Fibroblast of gingiva (primary cell): Measurements from ENCODE around the gene HPS4.
"Not testable (repeated sequence)": the region's sequence is repeated elsewhere in the genome, so short reads cannot be mapped to it uniquely, and the experiment has no call there.

Source experiments
- DNase-seq: peaks from one replicate; pipeline ENCODE4 v3.0.0-alpha.2; 2011; ENCODE audit warnings: low read depth

HPS4 gene

DNA sequence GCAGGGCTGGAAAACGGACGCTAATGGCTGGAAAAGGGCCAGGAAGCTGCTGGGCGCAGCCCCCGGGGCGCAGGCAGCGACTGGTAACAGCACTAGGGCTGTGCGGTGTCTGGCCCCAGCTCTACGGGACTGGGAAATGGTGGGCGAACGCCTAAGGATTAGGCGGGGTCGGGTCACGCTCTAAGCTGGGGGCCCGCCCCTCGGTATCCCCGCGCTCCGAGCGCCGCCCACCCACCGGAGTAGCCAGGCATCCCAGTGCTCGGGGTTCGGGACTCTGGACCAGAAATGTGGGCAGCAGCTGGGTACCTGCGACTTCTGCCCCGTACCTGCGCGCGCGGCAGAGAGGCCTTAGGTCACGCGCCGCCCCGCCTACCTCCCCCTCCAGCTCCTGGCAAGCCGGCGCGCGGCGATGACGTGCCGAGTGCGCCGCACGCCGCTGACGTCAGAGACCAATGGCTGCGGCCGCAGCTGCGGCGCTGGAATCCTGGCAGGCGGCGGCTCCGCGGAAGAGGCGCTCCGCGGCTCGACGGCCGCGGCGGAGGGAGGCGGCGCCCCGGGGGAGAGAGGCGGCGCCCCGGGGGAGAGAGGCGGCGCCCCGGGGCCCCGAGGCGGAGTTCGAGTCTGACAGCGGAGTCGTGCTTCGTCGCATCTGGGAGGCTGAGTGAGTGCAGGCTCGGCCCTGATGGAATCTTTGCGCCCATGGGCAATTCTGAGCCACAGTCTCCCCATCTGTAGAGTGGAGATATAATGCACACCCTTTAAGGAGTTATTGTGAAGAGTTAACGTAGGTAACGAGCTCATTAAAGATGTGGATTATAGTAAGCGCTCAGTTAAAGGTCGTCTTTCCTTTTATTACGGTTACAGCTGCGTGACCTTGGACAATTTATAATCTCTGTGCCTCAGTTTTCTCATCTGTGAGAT lies at the start of gene HPS4, which contains the start of gene SRRD:
TSS of gene HPS4 (minus strand) at position 345 of the 921 bp plus-strand sequence. CDS start 2,021 bp downstream, outside the sequence.
TSS of gene SRRD (plus strand) at position 439 of the 921 bp plus-strand sequence. CDS start at position 453, 14 bp downstream.
- DNase-seq, result peak; percentile 89

DNA sequence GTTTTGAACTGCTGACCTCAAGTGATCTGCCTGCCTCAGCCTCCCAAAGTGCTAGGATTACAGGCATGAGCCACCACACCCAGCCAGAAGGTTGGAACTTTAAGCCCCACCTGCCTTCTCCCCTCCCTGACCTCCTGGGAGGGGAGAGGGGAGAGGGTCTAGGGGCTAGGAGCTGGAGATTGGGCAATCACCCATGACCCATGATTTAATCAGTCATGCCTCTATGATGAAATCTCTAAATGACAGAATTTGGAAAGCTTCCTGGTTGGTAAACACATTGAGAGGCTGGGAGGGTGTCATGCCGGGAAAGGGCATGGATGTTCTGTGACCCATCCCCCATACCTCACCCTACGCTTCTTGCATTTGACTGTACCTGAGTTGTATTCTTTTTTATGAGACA lies 45.8 kb upstream of the HPS4 start:
- DNase-seq, result peak; percentile 62

DNA sequence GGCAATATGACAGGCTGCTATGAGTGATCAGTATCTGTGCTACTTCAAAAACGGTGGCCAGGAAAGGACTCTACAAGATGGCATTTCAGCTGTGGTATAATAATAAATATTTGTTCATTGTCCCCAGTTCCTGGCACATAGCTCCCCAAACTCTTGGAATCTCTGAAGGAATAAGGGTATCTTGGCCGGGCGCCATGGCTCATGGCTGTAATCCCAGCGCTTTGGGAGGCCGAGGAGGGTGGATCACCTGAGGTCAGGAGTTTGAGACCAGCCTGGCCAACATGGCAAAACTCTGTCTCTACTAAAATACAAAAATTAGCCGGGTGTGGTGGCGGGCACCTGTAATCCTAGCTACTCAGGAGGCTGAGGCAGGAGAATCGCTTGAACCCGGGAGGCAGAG lies 44.9 kb upstream of the HPS4 start:
- not testable (repeated sequence) for DNase-seq

DNA sequence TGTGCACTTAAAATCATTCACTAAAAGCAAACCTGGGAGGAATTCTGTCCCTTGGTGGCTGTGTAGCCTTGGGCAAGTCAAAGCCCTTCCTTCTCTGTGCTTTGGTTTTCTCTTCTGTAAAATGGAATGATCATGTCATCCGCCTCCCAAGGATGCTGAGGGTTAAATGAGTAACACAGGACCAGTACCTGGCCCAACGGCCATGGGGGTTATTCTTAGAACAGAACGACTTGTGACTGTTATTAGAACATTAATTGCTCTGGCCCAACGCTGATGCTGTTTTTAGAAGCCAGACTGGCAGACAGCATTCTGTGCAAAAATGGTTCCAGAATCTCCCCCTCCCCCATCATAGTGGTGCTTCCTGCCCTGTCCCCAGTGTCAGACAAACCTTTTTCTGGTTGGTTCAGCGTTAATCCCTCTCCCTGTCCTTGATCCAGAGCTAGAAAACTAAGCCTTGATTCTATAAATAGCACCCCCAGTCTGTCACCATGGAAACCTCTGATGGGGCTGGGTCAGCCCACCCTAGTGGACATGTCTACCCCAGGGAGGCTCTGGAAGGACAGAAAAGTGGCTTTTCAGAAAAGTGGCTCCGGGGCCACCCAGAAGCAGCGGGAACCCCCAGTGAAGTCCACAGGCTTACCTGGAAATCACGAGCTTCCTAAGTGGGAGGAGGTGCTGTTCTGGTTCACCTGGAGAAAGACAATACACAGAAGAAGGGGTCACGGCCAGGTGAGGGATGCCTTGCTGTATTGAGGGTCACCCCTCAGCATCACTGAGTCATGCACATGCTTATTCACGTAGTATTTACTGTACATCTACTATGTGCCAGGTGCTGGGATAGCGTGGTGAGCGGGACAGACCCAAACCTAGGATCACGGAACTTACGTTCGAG lies 44.2 kb upstream of the HPS4 start:
- DNase-seq, result no peak

DNA sequence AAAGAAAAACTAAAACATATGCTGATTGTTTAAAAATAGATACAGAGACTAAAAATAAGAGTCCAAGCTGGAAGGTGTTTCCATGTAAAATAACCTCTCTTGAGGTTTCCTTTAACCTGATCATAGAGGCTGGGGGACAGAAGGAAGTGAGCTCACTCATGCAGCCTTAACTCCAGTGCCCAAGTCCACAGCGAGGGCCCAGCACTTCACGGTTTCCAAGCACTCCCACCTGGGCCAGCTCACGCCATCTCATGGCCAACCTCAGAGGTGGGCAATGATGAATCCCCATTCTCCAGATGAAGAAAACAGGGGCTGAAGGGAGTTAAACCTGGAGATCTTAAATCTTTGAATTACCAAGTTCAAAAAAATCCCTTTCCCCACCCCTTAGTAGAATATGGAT lies 43.6 kb upstream of the HPS4 start:
- no peak for DNase-seq

DNA sequence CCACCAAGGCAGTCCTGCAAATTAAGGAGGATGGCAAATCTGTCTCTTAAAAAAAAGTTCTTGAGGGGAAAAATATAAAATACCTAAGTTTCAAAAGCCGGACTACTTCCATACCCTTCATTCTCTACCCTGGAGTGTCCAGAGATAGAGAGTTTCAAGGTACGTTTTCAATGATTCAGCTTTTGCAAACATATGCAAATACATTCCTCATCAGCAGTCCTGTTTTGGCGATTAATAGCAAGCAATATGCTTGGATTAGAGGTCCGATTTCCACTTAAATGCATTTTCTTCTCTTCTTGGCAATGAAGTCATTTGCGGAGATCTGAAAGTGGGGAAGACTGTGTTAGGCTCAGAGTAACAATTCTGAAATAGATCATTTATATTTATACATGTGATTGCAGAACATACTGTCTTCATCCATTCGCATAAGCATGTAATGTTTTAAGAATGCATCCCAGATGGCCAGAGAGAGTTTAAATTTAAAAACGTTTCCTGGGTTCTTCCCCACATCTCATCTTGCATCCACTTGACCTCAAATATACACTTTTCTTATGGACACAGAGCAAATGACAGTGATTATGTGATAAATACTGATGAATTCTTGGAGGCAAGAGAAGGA lies 42.5 kb upstream of the HPS4 start:
- DNase-seq, result no peak

DNA sequence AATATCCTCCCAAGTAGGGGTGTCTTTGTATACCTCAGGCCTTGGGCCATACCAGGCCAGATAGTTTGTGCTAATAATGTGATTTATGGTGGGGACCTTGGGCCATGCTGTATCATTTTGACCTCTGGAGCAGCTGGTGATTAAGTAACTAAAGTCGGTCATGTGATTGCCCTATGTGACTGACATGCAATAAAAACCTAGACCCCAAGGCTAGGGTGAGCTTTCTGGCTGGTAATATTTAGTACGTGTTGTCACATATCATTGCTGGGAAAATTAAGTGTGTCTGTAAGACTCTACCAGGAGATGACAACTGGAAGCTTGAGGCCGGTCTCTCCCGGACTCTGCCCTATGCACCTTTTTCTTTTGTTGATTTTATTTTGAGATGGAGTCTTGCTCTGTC lies 41.3 kb upstream of the HPS4 start:
- no peak for DNase-seq

DNA sequence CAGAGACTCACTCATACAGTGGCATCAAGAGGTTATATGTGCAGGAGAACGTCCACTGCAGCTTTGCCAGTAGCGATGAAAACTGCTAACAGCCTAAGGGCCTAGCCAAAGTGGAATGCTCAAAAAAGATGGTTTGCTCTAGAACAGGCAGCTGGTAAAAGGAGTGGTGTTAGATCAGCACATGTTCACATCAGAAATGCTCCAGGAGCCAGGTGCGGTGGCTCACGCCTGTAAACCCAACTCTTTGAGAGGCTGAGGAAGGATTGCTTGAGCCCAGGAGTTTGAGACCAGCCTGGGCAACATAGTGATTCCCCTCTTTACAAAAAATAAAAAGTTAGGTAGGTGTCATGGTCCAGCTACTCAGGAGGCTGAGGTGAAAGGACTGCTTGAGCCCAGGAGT lies 39.0 kb upstream of the HPS4 start:
- DNase-seq, result no peak

DNA sequence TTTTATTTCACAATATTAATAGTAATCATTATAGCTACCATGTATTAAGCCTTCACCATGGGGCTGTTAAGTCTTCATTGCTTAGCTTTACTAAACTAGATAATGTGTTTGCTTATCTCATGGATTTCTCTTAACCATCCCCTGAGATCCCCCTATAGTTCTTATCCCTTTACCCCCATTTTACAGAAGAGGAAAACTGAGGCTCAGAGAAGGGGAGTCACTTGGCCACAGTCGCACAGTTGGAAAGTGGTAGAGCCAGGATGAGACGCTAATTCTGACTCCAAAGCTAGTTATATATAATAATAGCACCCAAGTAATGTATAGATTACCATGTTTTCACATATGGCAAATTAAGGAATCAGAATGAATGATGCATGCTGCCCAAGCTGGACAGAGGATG lies 38.4 kb upstream of the HPS4 start:
- DNase-seq, result no peak

DNA sequence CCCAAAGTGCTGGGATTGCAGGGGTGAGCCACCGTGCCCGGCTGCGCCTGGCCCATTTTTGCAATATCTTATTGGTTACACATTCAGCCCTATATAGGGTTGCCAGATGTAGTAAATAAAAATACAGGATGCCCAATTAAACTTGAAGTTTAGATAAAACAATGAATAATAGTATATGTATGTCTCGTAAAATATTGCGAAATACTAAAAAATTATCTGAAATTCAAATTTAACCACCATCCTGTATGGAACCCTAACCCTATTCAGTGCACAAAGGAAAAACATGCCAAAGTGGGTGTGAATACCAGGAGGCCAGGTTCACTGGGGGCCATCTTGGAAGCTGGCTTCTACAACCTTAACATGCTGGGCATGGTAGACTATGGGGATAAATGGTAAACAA lies 33.8 kb upstream of the HPS4 start:
- DNase-seq, result no peak

DNA sequence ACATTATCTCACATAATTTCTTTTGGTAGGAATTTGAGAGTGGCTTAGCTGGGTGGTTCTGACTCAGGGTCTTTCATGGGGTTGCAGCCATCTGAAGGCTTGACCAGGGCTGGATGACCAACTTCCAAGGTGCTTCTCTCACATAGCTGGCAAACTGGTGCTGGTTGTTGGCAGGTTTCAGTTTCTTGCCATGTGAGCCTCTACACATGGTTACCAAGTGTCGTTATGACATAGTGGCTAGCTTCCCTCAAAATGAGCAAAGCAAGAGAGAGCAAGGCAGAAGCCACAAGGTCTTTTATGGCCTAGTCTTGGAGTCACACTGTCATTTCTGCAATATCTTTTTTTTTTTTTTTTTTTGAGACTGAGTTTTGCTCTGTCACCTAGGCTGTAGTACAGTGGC lies 32.9 kb upstream of the HPS4 start:
- DNase-seq, result no peak

DNA sequence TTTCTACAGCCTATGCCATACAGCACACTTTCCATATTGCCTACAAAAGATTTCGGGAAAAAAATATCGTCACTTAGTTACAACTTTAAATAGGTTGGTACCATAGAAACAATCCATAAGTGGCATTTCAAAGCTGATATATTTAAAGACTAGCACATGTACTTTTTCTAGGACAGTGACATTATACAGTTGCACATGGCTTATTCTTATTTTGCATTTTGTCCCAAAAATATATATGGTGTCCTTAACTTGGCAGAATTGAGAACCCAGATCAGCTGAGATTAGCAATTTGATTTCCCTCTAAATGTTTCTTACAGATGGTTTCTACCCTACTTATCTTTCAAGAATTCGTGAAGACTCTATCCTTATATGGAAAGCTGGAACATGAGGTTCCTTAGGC lies 32.3 kb upstream of the HPS4 start:
- DNase-seq, result no peak

DNA sequence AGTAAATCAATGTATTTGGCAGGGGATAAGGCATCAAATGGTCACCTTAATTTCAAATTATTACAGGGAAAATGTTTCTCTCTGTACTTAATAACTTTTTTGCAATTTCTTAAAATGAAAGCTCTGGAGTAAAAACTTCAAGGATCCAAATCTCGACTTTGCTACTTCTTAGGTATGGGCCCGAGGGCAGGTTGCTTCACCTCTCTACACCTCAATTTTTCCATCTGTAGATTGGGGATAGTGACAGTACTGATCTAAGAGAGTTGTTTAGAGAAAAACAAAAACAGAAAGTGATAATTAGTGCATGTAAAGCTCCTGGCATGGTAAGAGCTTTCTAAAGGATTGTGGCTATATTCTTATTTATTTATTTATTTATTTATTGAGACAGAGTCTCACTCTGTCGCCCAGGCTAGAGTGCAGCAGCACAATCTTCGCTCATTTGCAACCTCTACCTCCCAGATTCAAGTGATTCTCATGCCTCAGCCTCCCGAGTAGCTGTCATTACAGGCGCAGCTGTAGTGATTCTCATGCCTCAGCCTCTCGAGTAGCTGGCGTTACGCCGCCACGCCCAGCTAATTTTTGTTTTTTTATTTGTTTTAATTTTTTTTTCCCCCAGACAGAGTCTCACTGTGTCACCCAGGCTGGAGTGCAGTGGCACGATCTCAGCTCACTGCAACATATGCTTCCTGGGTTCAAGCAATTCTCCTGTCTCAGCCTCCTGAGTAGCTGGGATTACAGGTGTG lies 31.0 kb upstream of the HPS4 start:
- DNase-seq, result no peak

DNA sequence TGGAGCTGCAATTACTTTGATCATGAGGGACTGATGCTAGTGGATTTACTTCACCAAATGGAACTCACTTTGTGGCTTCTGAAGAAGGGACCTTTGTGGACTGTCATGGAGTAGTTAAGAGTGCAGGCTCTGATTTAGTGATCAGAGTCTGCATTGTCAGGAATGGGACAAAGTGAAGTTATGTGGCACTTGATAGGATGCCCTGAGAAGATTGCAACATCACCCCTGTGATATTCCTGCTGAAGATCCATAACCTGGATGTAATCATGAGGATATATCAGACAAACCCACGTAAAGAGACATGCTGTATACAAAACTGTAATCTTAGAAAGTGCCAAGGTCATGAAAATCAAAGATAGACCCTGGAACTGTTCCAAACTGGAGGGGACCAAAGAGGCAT lies 30.3 kb upstream of the HPS4 start:
- no peak for DNase-seq

DNA sequence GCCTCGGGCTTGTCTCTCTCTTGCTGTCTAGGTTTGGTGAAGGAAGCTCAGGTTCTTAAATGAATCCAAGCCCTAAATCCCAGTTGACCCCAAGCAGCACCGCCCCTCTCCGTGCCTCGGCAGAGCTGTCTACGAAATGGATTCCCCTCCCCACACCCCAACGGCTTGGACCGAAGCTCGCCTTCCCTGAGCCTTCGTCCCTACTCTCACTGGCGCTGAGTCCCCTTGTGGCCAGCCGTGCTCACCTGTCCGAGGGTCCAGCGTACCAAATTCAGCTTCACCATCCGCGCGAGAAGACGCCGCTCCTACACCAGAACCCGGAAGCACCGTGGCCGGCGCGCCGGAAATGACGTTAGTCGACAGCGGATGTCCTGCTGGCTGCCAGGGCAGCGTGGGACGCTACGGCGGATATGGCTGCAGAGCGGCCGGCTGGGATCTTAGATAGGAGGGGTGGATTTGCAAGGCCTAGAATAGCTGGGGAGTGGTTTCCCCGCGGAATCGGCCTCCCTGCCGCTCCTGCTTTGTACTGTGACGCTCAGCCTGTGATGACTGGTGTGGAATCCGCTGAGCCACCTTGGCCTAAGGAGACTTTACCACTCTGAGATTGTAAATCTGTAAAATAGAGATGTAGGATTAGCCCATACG lies 28.7 kb upstream of the HPS4 start, which contains the start of gene TFIP11:
TSS of gene TFIP11 (minus strand) at position 325 of the 645 bp plus-strand sequence. CDS start 2,201 bp downstream, outside the sequence.
- peak; percentile 84 for DNase-seq

DNA sequence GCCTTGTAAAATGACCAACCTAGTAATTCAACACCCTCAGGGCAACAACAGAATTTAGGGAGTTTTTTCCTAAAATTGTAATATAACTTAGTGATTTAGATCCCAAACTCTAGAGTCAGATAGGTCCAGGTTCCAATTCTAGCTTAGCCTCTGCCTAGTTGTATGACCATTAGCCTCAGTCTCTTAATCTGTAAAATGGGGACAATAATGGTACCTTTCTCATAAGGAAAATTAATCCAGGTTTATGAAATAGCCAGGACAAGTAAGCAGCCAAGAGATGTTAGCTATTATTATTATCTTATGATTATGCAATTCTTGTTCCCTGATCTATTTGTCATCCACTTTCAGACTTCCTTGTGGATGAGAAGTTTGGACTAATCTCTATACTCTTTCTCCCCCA lies 24.6 kb upstream of the HPS4 start:
- DNase-seq, result no peak

DNA sequence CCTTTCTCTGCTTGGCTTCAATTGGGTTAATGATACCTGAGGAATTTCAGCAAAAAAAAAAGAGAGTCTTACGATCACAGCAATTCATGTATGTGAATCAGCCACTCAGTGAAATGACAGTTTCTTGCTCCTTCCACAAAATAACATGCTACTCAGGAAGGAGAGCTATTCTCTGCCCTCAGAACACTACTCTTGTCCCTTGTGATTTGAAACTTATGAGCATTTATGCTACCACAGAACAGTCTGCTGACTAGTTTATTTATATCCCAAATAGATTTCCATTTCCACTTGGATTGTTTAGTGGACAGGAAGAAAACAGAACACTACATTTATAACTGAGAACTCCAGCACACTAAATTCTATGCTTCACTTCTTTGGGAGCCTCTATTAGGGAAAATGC lies 20.2 kb upstream of the HPS4 start:
- DNase-seq, result no peak

DNA sequence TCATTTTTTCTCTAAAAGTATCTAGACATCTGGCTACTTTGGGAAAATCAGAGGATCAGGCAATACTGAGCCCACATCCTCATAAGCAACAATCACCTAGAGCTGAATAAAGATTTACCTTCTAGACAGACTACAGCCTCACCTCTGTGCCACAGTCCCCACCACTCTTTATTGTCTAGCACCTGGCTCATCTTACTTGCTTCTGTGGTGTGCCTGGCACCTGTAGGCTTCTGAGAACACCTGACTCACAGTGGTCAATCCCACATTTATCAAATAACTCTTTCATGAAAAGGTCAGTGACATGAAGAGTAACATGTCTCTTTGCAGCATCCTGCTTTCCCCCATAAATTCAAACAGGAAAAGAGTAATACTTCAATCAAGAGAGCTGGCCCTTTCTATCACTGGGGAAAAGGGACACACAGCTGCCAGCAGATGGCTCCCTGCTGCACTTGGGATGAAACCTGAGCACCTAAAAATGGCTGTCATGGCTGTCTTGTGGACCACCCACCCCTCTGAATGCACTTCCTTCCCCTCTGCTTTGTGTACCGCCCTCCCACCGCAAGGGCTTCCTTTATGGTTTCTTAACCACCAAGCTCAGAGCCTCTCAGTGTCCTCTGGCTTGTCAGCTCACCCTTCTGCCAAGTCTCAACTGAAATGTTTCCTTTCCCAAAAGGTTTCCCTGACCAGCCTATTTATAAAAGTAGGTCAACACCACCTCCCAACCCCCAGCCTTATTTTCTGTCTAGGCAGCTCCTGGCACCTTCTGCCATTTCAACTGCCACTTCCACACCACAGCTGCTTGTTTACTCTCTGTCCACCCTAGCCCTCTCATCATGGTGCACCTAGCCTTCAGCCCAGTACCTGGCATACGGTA lies 19.3 kb upstream of the HPS4 start:
- peak; percentile 14 for DNase-seq

DNA sequence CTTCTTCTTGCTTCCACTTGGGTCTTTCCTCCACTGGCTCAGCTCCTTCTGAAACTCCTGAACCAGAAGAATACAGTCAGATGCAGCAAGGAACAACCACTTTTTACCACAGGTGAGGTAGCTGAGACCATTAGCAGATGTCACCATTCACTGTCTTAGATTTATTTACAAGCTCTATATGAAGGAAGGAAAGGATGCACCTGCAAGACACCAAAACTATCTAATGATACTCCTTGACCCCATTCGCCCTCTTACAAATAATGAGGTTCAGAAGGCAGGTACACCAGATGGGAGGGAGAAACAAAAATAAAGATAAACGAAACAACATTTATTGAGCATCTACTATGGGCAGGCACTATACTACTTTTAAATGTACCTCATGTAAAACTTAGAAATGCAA lies 18.4 kb upstream of the HPS4 start:
- DNase-seq, result no peak

DNA sequence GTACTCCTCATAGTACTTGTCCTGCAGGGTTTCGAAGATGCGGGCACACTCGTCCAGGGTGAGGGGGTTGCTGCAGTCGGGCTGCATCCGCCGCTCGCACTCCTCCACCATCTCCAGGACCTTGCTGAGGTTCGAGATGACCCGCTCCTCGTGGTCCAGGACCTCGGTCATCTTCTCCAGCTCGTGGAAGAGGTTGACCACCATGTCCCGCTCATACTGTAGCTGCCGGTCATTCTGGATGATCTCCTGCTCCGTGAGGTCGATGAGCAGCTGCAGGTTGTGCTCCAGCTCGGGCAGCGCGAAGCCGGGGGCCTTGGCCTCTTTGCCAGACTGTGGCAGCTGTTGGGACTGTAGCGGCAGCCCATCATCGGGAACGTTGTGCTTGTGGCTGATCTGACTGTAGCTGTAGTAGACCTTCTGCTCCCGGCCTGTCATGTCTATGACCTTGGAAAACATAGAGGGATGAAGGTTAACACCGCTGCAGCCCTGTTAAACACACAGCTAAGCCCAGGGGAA lies 15.7 kb upstream of the HPS4 start:
- no peak for DNase-seq
